HepG2 (cell line): ENCODE measurements around the gene TCF19. TPM values are rescaled to one million over a fixed set of nuclear protein-coding genes. Genes with fewer than 3 reads are reported as not detected.

Experiments used
- ATAC-seq: fragments of 200-7000 bp; cut with Tn5 transposase; 3 replicates; pipeline ENCODE4 v1.9.1; 2020; ENCODE audit warnings: mild to moderate bottlenecking, moderate library complexity
- BruUV-seq: library from RNA; stranded (reverse); fragments of 400-500 nt; replicated peaks from 2 replicates; lab custom pipeline; 2021; lab: Mats Ljungman, UMichigan
- CTCF ChIA-PET: fragments of 300-600 bp; formaldehyde crosslinking; extraction: SDS; loops from one replicate; lab custom pipeline; 2021; ENCODE audit warnings: low total read pairs, inconsistent platforms, low intra/inter-chr PET ratio; lab: Yijun Ruan, JAX
- POLR2A ChIA-PET: fragments of 350-600 bp; sonication (Branson Sonifier 250); formaldehyde crosslinking; loops from one replicate; lab custom pipeline; 2020; ENCODE audit warnings: antibody characterized with exemption, inconsistent platforms; lab: Yijun Ruan, JAX
- DNase-seq: peaks from one replicate; pipeline ENCODE4 v3.0.0-alpha.2; 2015; ENCODE audit warnings: low spot score
- FAIRE-seq: peaks from 3 replicates; lab custom pipeline; 2011; peaks lifted over from hg19 to GRCh38; lab: Jason Lieb, UNC
- H2AFZ ChIP-seq: one replicate; pipeline ENCODE4 v1.6.1; 2011; ENCODE audit warnings: low read length, inconsistent platforms
- H3K27ac ChIP-seq: fragments of 300-600 bp; 3 replicates; pipeline ENCODE4 v1.8.0; 2011; ENCODE audit warnings: mixed run types, mild to moderate bottlenecking, mixed read lengths, low read length, inconsistent platforms; ENCODE audit not compliant: insufficient read depth; ENCODE audit errors: extremely low read length
- H3K27me3 ChIP-seq, 2 experiments: fragments of 200-600 bp in 1 of 2; 2 replicates in 1 of 2; 3 replicates in 1 of 2; pipeline versions ENCODE4 v1.6.0 to v1.8.0; 2011; ENCODE audit warnings: low read length in 2 of 2, mild to moderate bottlenecking in 2 of 2, moderate library complexity in 2 of 2, inconsistent platforms in 1 of 2; ENCODE audit not compliant: insufficient read depth in 2 of 2, control insufficient read depth in 1 of 2
- H3K36me3 ChIP-seq, 2 experiments: fragments of 200-600 bp in 1 of 2; replicated peaks in 1 of 2; 2 replicates in 1 of 2; 3 replicates in 1 of 2; pipeline versions ENCODE4 v1.5.1 to v1.8.0; 2011; ENCODE audit warnings: low read length in 2 of 2, inconsistent platforms in 1 of 2; ENCODE audit not compliant: insufficient read depth in 2 of 2, control insufficient read depth in 1 of 2
- H3K4me1 ChIP-seq: 2 replicates; pipeline ENCODE4 v1.5.1; 2012; ENCODE audit warnings: low read length, inconsistent platforms; ENCODE audit not compliant: insufficient read depth
- H3K4me2 ChIP-seq: 2 replicates; pipeline ENCODE4 v1.6.0; 2011; ENCODE audit warnings: low read depth, low read length, inconsistent platforms
- H3K4me3 ChIP-seq, 3 experiments: fragments of 200-600 bp in 1 of 3; sonication (generic), shearing (Covaris generic) in 1 of 3; replicated peaks in 1 of 3; 2 replicates each; pipeline ENCODE4 v1.5.1; 2011 to 2016; ENCODE audit warnings: low read length in 3 of 3, inconsistent platforms in 2 of 3, low read depth in 2 of 3, mild to moderate bottlenecking in 2 of 3, control low read depth in 1 of 3, mixed read lengths in 1 of 3; ENCODE audit not compliant: insufficient read depth in 1 of 3
- H3K79me2 ChIP-seq: one replicate; pipeline ENCODE4 v1.6.1; 2011; ENCODE audit warnings: low read length, inconsistent platforms; ENCODE audit not compliant: insufficient read depth
- H3K9ac ChIP-seq: 2 replicates; pipeline ENCODE4 v1.6.0; 2011; ENCODE audit warnings: mild to moderate bottlenecking, low read depth, low read length, inconsistent platforms; ENCODE audit not compliant: insufficient read depth
- H3K9me3 ChIP-seq: 2 replicates; pipeline ENCODE4 v1.5.1; 2012; ENCODE audit warnings: mild to moderate bottlenecking, low read length
- H4K20me1 ChIP-seq: 2 replicates; pipeline ENCODE4 v1.6.0; 2011; ENCODE audit warnings: inconsistent platforms, mild to moderate bottlenecking, low read length, moderate library complexity; ENCODE audit not compliant: insufficient read depth
- CBFB ChIP-seq: sonication (generic); formaldehyde crosslinking; IDR thresholded peaks from 2 replicates; pipeline ENCODE4 v1.4.0; 2020; ENCODE audit warnings: missing genetic modification reagents
- CBX5 ChIP-seq: sonication (generic); formaldehyde crosslinking; IDR thresholded peaks from 2 replicates; pipeline ENCODE4 v1.4.0; 2020; ENCODE audit warnings: missing genetic modification reagents, borderline replicate concordance
- CTCF ChIP-seq: sonication (generic); formaldehyde crosslinking; IDR thresholded peaks from 2 replicates; pipeline ENCODE4 v1.5.0; 2020; ENCODE audit warnings: mild to moderate bottlenecking, missing genetic modification reagents, moderate library complexity
- EED ChIP-seq: sonication (generic); formaldehyde crosslinking; IDR thresholded peaks from 2 replicates; pipeline ENCODE4 v1.5.0; 2020; ENCODE audit warnings: mild to moderate bottlenecking, missing genetic modification reagents
- FOSL2 ChIP-seq: sonication (generic); formaldehyde crosslinking; IDR thresholded peaks from 2 replicates; pipeline ENCODE4 v1.4.0; 2020; ENCODE audit warnings: missing genetic modification reagents
- PAXIP1 ChIP-seq: sonication (generic); formaldehyde crosslinking; conservative IDR thresholded peaks from 2 replicates; pipeline ENCODE4 v1.4.0; 2020; ENCODE audit warnings: mild to moderate bottlenecking, missing genetic modification reagents, moderate library complexity
- SP5 ChIP-seq: IDR thresholded peaks from 2 replicates; pipeline ENCODE4 v1.6.1; 2016; ENCODE audit warnings: low read depth, borderline replicate concordance
- ZNF326 ChIP-seq: sonication (generic); formaldehyde crosslinking; IDR thresholded peaks from 2 replicates; pipeline ENCODE4 v1.4.0; 2020; ENCODE audit warnings: missing genetic modification reagents, borderline replicate concordance
- ZNF580 ChIP-seq: IDR thresholded peaks from 2 replicates; pipeline ENCODE4 v1.6.1; 2016; ENCODE audit warnings: low read depth, borderline replicate concordance
- ZNF7 ChIP-seq: IDR thresholded peaks from 2 replicates; pipeline ENCODE4 v1.6.1; 2016; ENCODE audit warnings: missing biosample characterization, missing genetic modification reagents
- ZNF761 ChIP-seq: sonication (generic); formaldehyde crosslinking; conservative IDR thresholded peaks from 2 replicates; pipeline ENCODE4 v1.4.0; 2020; ENCODE audit warnings: mild to moderate bottlenecking, missing genetic modification reagents
- WGBS: methylation state at CpG from one replicate; pipeline ENCODE4 v1.1.6; 2017; ENCODE audit warnings: low lambda C conversion rate; 5-methylcytosine and 5-hydroxymethylcytosine counted together
- in situ Hi-C: cut with HindIII; loops from 2 replicates; pipeline ENCODE4 v1.10.0; 2017; ENCODE audit warnings: low pct_unique_long_range_greater_than_20kb; ENCODE audit not compliant: extremely low pct_ligation_motif_present
- intact Hi-C: fragments of 100-400 bp; cut with micrococcal nuclease; formaldehyde crosslinking; loops from one replicate; pipeline ENCODE4 v1.10.0; 2022; ENCODE audit not compliant: unreplicated experiment
- polyA plus RNA-seq, 8 experiments: library from polyadenylated mRNA; depleted of rRNA in 3 of 8; stranded (reverse) in 7 of 8; unstranded in 1 of 8; fragments of >200 nt; fragmentation: Illumina TruSeq in 4 of 8; extraction: Trizol in 4 of 8; gene quantifications; 2 replicates each; pipeline versions ENCODE4 v1.2.1 to v1.2.3, GENCODE V29; 2011 to 2016; ENCODE audit warnings: low read depth in 4 of 8, missing spikeins in 1 of 8, mixed read lengths in 1 of 8; ENCODE audit not compliant: insufficient read depth in 1 of 8
- total RNA-seq, 5 experiments: library from RNA; depleted of rRNA; stranded (reverse); fragments of >200 nt; fragmentation: Illumina TruSeq; extraction: Trizol; gene quantifications; 2 replicates each; pipeline ENCODE4 v1.2.3, GENCODE V29; 2016; ENCODE audit warnings: low read depth in 1 of 5
- TF ChIP-seq, protein P1 (sequence below): sonication (generic); formaldehyde crosslinking; IDR thresholded peaks from 2 replicates; pipeline ENCODE4 v1.8.0; 2022; ENCODE audit warnings: mild to moderate bottlenecking, missing genetic modification reagents; ENCODE audit not compliant: insufficient replicate concordance
- TF ChIP-seq, protein P2 (sequence below): sonication (generic); IDR thresholded peaks from 2 replicates; pipeline ENCODE4 v1.6.1; 2016; ENCODE audit warnings: low read depth, borderline replicate concordance

The TCF19 gene
- total and polyA plus RNA-seq, 2 of the 13 experiments (the other 11 are each of a cell fraction or from before 2014, with no cell fraction given) = 4.9 to 22.2 TPM

DNA sequence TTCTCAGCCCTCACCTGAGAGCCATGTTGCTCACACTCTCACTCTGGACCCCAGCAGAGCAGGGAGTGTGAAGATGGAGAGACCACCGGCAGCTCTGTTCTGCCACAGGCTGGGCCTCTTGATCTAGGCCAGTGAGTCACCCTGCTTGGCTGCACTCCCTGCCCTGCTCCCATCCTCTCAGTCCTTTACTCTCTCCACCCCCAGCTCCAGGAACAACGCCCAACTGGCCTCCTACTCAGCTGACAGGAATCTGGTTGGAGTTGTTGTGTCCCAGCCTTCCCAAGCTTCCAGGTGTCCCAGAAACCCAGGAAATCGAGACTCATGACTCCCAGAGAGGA is 43.9 kb upstream of the TCF19 start, which contains the start of gene PSORS1C1:
Gene PSORS1C1, plus strand, starts transcription at position 260 of the 338 bp plus-strand sequence. CDS start 14,833 bp downstream, outside the sequence.
- BruUV-seq = no TSS peak
- H3K27ac ChIP-seq = no peak within 1 kb of the TSS
- H3K4me3 ChIP-seq = no peak within 1 kb of the TSS; a peak in 1 of 6 replicates
- 2% methylated on average over 3 of the region's 3 CpGs for WGBS
- H3K9me3 ChIP-seq = no peaks in the 10 kb centered on the region
- H3K36me3 ChIP-seq = no peaks in the 10 kb centered on the region
- TF ChIP-seq ZNF7 (CRISPR knock-in tag) (no peak), PAXIP1 (CRISPR knock-in tag) (no peak), ZNF326 (CRISPR knock-in tag) (no peak), CBFB (CRISPR knock-in tag) (no peak), ZNF580 (CRISPR knock-in tag) (no peak), CTCF (CRISPR knock-in tag) (no peak), EED (0 out of 2 replicates have a peak, but pooled peaks have one; percentile 25), CBX5 (CRISPR knock-in tag) (no peak), FOSL2 (CRISPR knock-in tag) (peak; percentile 76), SP5 (CRISPR knock-in tag) (no peak), ZNF761 (no peak)
- TF ChIP-seq, protein P1, sequence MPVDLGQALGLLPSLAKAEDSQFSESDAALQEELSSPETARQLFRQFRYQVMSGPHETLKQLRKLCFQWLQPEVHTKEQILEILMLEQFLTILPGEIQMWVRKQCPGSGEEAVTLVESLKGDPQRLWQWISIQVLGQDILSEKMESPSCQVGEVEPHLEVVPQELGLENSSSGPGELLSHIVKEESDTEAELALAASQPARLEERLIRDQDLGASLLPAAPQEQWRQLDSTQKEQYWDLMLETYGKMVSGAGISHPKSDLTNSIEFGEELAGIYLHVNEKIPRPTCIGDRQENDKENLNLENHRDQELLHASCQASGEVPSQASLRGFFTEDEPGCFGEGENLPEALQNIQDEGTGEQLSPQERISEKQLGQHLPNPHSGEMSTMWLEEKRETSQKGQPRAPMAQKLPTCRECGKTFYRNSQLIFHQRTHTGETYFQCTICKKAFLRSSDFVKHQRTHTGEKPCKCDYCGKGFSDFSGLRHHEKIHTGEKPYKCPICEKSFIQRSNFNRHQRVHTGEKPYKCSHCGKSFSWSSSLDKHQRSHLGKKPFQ (CRISPR knock-in tag) = no peak
- TF ChIP-seq, protein P2, sequence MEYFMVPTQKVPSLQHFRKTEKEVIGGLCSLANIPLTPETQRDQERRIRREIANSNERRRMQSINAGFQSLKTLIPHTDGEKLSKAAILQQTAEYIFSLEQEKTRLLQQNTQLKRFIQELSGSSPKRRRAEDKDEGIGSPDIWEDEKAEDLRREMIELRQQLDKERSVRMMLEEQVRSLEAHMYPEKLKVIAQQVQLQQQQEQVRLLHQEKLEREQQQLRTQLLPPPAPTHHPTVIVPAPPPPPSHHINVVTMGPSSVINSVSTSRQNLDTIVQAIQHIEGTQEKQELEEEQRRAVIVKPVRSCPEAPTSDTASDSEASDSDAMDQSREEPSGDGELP = peak; percentile 17; the same call in 1 of the 2 replicates
- no peak within 1 kb of the TSS for H3K9ac ChIP-seq
- in situ Hi-C loops = no loop called here
- intact Hi-C loops = no loop called here
- FAIRE-seq (no peak), ATAC-seq (peak; percentile 66), DNase-seq (peak; percentile 49)
- ChIA-PET POLR2A (interaction anchor here (0.8 kb wide), 1 partner anchor 27 kb away, joined by 3 read pairs; no protein-coding TSS in a partner anchor), CTCF (no interaction called here)
- H3K79me2 ChIP-seq = no peaks in the 10 kb centered on the region
- peaks cover 9% of the 10 kb centered on the region; the same call in 1 of the 2 replicates for H3K4me1 ChIP-seq
- no peak within 1 kb of the TSS for H2AFZ ChIP-seq
- H3K27me3 ChIP-seq = peaks cover 7 to 89% of the 10 kb centered on the region in 2 experiments
- H3K4me2 ChIP-seq = peak within 1 kb of the TSS; percentile 34; the same call in 1 of the 2 replicates
- no peaks in the 10 kb centered on the region for H4K20me1 ChIP-seq
